ENCODE measurements around the gene PLOD2.
"Not testable (repeated sequence)": the region's sequence is repeated elsewhere in the genome, so short reads cannot be mapped to it uniquely, and the experiment has no call there.

Gene PLOD2

DNA sequence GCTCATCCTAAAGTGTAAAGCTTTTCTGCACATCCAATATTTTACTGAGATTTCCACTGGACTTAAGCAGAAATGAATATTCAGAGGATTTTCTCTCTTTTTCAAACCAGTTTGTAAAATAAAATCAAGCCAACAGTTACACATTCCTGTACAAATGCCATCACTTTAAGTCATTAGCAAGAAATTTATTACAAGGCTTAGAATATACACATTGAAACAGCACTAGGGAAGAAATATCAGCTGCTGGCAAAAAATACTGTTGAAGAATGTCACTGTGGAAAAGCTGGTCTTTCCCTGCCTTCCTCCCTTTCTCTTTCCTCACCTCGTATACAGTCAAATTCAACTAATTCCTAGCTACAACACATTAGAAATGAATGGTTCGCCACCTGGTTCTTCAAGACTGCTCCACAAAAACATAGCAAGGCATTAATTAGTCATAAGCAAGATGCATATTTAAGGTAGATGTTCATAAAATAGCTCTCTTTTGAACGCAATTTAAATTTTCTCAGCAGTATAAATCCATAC lies 21.3 kb downstream of the PLOD2 start:
- no peak for DNase-seq (ENCODE audit: low read depth in 2 of 2, low spot score in 1 of 2)

- no peak for DNase-seq (ENCODE audit: low read depth in 2 of 2, low spot score in 1 of 2)
These were observed 22.1 kb downstream of the PLOD2 start for GRCh38 chr3:146138902-146139301.

GRCh38 chr3:146136647-146137046 lies 24.3 kb downstream of the PLOD2 start:
- no peak for DNase-seq (ENCODE audit: low read depth in 2 of 2, low spot score in 1 of 2)

GRCh38 chr3:146134348-146135117 lies 26.5 kb downstream of the PLOD2 start:
- DNase-seq (ENCODE audit: low read depth in 2 of 2, low spot score in 1 of 2) = no peak

GRCh38 chr3:146133441-146133840 lies 27.5 kb downstream of the PLOD2 start:
- DNase-seq (ENCODE audit: low read depth in 2 of 2, low spot score in 1 of 2) = no peak

DNA sequence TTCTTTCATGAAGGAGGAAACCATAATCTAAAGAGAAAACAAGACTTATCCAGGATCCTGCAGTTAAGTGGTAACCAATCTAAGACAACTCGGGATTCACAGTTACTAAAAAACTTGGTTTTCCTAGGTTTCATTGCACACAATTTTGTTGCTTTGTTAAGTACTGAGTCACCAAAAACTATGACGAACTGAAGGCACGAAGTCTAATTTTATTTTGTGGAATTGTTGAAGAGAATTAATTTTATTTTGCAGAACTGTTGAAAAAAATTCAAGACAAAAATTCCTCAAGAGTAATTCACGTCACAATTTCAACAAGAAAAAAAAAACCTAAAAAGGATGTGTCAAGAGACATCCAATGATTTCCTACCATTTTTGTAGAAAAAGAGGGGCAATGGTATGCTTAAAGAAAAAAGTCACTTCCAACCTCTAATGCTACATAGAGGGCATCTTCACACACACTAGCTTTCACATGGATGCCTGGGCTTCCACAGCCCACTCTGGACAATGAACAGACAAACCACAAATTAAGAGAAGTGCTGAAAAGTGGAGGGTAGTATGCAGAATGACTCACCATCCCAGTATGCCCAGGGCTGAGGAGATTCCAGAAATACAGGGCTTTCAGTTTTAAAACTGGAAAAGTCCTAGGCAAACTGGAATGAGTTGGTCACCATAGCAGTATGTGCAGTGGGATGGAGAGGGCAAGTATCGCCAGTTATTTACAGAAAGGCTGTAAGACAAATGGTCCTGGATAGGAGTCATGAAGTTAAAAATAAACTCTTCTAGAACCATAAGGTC lies 29.2 kb downstream of the PLOD2 start:
- DNase-seq (ENCODE audit: low read depth in 2 of 2, low spot score in 1 of 2) = no peak

DNA sequence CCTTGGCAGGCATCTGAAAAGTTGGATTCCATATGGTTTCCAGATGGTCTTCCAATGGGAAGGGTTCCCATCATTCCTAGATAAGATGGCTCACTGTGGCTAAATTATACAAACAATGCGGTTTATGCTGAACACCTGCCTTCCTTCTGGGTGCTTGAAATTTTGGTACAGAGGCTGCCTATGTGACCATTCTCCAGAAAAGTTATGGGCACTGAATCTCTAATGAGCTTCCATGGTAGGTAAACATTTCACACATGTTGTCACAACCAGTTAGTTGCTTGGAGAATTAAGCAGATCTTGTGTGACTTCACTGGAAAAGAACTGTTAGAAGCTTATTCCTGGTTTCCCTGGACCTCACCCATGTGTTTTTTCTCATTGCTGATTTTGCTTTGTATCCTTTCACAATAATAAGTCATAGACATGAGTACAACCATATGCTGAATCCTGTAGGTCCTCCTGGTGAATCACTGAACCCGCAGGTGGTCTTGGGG lies 30.1 kb downstream of the PLOD2 start:
- DNase-seq (ENCODE audit: low read depth in 2 of 2, low spot score in 1 of 2) = no peak

DNA sequence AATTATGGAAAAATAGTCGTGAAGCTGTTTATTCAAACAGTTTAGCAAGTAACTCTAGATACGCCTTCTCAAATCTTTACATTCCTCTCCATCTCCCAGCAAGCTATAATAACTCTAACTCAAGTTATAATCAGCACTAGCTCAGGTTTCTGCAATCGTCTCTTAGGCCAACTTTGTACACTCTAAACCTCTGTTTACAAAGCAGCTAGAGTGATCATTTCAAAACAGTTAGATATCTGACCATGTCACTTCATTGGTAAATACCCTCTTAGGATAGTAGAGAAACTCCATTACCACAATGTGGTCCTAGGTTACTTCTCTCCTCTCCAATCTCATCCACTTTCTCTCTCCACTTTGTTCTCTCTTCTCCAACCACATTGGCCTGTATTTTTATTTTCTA lies 31.2 kb downstream of the PLOD2 start:
- DNase-seq (ENCODE audit: low read depth in 2 of 2, low spot score in 1 of 2) = no peak

DNA sequence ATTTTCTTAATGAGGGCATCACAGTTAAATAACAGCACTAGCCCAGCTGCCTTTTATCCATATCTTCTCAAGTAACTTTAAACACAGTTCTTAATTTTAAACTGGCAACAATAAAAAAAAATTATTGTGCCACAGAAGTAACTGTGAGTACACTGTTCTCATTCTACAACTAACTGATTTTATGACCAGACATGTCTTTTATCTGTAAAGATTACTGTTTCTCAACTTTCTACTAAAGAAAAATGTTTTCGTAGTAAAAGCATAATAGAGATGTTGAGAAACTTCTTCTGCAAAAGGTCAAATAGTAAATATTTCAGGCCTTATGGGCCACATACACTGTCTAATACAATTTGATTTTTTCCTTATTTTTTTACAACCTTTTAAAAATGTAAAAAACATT lies 32.0 kb downstream of the PLOD2 start:
- DNase-seq (ENCODE audit: low read depth in 2 of 2, low spot score in 1 of 2) = no peak

GRCh38 chr3:146128179-146128578 lies 32.8 kb downstream of the PLOD2 start:
- no peak for DNase-seq (ENCODE audit: low read depth in 2 of 2, low spot score in 1 of 2)

- no peak for DNase-seq (ENCODE audit: low read depth in 2 of 2, low spot score in 1 of 2)
These were observed 35.0 kb downstream of the PLOD2 start for GRCh38 chr3:146125951-146126350.

GRCh38 chr3:146124126-146124801 lies 36.7 kb downstream of the PLOD2 start:
- DNase-seq (ENCODE audit: low read depth in 2 of 2, low spot score in 1 of 2) = no peak

DNA sequence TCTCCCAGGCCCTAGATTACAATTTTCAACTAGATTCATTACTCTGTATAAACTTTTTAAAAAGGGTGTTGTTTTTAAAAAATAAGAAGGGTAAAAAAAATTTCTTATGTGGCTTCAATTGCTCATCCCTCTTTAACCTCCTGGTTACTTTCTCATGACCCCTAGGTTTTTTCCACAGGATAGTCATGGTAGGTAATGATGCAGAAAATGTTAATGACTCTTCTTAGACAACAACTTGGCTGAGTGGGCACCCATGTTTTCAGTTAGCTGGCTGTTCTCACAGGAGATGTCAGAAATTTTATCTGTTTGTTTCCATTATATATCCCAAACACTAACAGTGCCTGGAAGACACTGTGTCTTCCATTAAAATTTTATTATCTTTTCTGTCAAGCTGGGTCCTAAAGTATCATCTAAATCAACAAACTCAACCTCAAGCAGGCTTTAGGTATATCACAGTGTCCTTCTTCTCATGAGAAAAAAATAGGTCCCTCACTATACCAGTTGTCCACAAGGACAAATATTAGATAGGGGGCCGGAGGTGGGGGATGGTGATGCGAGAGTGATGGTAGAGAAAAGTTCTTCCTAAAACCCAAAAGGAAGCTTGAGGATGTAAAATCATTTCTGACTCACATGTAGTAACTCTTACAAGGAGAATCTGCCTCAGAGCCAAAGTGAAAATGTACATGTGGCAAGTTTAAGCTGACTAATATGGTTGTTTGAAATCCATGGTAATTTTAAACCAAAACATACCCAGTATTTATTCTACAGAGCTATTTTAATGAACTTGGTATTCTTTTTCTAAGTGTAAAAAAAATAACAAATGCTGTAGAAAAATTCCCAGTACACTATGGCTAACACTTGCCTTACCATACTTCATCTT lies 43.3 kb downstream of the PLOD2 start:
- no peak for DNase-seq (ENCODE audit: low read depth in 2 of 2, low spot score in 1 of 2)

GRCh38 chr3:146115619-146116018 lies 45.4 kb downstream of the PLOD2 start:
- DNase-seq (ENCODE audit: low read depth in 2 of 2, low spot score in 1 of 2) = no peak

- DNase-seq (ENCODE audit: low read depth in 2 of 2, low spot score in 1 of 2) = not testable (repeated sequence)
These were observed 47.2 kb downstream of the PLOD2 start for GRCh38 chr3:146113804-146114203.

- no peak for DNase-seq (ENCODE audit: low read depth in 2 of 2, low spot score in 1 of 2)
These were observed 49.6 kb downstream of the PLOD2 start for GRCh38 chr3:146111337-146111736.

DNA sequence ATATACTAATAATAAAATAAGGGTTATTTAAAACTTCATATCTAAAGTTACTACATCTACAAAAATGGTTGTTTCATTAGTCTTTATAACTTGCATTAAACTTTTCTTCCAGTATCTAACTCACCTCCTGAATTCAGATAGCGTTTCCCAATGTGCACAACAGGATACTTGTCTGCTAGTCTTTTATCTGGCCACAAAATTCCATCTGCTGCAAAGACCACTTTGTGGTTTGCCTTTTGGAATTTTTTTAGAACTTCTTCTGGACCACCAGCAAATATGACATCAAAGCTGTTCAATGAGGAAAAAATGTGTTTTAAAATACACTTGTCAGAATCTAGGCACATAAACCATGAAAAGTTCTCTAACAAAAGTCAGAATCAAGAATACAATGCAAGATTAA lies 50.8 kb downstream of the PLOD2 start:
- no peak for DNase-seq (ENCODE audit: low read depth in 2 of 2, low spot score in 1 of 2)

GRCh38 chr3:146106986-146107385 lies 54.0 kb downstream of the PLOD2 start:
- no peak for DNase-seq (ENCODE audit: low read depth in 2 of 2, low spot score in 1 of 2)

DNA sequence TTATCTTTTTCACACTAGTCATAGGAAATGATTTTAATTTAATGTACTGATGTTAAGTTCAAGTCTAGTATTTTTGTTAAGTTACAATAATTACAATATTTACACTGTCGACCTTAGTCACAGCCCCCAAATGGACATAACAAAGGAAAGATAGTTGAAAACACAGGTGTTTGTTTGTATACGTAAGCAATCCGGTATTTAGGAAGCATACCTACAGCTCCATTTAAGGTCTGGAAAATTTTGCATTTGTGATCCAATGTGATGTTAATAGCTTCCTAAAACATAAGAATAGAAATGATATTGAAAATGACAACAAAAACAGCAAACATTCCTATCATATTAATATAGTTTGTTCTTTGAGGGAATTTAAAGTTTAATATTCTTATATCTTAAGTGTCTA lies 56.9 kb downstream of the PLOD2 start:
- no peak for DNase-seq (ENCODE audit: low read depth in 2 of 2, low spot score in 1 of 2)

- no peak for DNase-seq (ENCODE audit: low read depth in 2 of 2, low spot score in 1 of 2)
These were observed 58.1 kb downstream of the PLOD2 start for GRCh38 chr3:146102885-146103284.

- no peak for DNase-seq (ENCODE audit: low read depth in 2 of 2, low spot score in 1 of 2)
These were observed 59.4 kb downstream of the PLOD2 start for GRCh38 chr3:146101538-146101937.
